CD1c-positive myeloid dendritic cell (primary cell): ENCODE results near the gene SRGAP2.
"Not testable (repeated sequence)": the region's sequence is repeated elsewhere in the genome, so short reads cannot be mapped to it uniquely, and the experiment has no call there.

Experiments used
- DNase-seq: peaks from one replicate; pipeline ENCODE4 v3.0.0-alpha.2; 2016; ENCODE audit errors: extremely low spot score

The SRGAP2 gene

DNA sequence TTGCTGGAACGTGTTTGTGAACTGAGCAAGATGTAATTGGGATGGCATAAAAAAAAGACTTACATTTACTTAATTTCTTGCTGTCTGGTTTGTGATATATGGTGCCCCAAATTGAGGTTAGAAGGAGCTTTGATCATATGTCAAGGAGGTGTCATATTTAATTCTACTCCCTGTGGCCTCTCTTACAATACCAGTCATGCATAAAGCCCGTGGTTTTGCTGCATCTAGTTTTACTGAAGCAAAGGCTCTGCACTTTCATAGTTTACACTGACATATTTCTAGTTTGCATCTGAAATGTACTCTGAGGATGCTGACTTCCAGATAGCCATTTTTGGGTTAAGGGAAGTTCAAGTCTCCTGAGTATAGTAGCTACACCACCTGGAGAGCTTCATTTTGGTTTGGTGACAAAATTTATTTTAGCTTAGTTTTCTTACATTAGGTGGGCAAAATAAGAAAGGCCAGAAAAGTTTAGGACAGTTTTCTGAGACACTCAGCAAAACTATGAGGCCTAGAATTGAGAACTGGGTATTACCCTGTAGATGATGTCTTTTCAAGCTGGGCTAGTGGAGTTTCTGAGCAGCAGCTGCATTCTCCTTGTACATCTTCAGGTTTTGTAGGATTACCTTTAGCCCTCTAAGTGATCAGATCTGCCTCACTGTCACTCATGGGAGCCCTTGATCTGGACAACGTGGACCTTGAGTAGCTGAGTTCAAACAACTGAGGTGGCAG is 47.8 kb downstream of the SRGAP2 start:
- DNase-seq, result peak; percentile 0

DNA sequence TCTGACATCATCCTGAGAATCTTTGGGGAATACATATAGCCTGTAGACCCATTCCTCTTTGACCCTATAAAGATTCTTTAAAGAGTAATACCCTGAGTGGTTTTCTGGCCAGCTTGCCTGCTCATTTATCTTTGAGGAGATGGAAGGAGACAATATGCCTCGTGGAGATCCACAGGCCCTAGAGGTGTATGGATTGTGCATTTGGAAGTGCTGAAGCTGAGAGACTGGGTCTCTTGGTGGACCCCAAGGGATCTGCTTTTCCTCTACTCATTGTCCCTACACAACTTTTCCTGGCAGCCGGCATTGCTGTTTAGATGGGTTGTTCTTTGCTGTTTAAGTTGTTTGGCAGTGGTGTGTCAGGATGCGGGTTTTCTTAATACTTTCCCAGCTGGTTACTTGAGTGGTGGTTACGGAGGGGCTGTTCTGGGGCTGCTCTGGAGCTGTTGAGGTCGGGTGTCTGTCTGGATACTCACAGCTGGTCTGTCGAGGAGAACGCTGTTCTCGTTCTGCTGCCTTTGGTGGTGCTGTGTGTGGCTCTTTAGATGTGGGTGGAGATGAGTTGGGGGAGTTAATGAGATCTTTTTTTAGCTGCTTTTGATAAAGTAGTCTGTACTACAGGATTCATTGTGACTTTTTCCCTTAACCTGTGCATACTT is 49.5 kb downstream of the SRGAP2 start:
- not testable (repeated sequence) for DNase-seq
